Peyer's patch (tissue), 4 donors: ENCODE measurements around the gene BGN. TPM values are rescaled to one million over a fixed set of nuclear protein-coding genes. Genes with fewer than 3 reads are reported as not detected.

ENCODE experiments used
- DNase-seq, 3 donors: peaks; one replicate each; pipeline ENCODE4 v3.0.0-alpha.2; 2017 to 2019
- H3K27ac ChIP-seq, 4 donors: fragments of 200-600 bp; sonication (generic); one replicate each; pipeline ENCODE4 v1.5.1; 2016 to 2019
- H3K27me3 ChIP-seq, 2 donors: fragments of 200-600 bp; sonication (generic); one replicate each; pipeline ENCODE4 v1.5.1; 2019
- H3K36me3 ChIP-seq, 3 donors: fragments of 200-600 bp; sonication (generic); one replicate each; pipeline ENCODE4 v1.5.1; 2016 to 2019
- H3K4me1 ChIP-seq, 4 donors: fragments of 200-600 bp; sonication (generic); one replicate each; pipeline ENCODE4 v1.5.1; 2016 to 2019
- H3K4me3 ChIP-seq, 4 donors: fragments of 200-600 bp; sonication (generic); 1 replicate in 3 of 4; 2 replicates in 1 of 4; pipeline ENCODE4 v1.5.1; 2016 to 2019; ENCODE audit warnings: mild to moderate bottlenecking in 1 of 4
- H3K9me3 ChIP-seq, 4 donors: fragments of 200-600 bp; sonication (generic); one replicate each; pipeline ENCODE4 v1.5.1; 2016 to 2019; ENCODE audit warnings: mild to moderate bottlenecking in 1 of 4
- CTCF ChIP-seq, 6 experiments: fragments of 450-650 bp in 4 of 6; fragments of 200-600 bp in 2 of 6; sonication (generic) in 1 of 6; IDR thresholded peaks; one replicate each; pipeline ENCODE4 v1.5.1; 2017 to 2019; ENCODE audit warnings: antibody characterized with exemption in 6 of 6, mild to moderate bottlenecking in 3 of 6, moderate library complexity in 1 of 6
- POLR2A ChIP-seq, 2 donors: fragments of 450-650 bp; IDR thresholded peaks; one replicate each; pipeline ENCODE4 v1.5.1; 2017; ENCODE audit warnings: antibody characterized with exemption in 2 of 2, mild to moderate bottlenecking in 2 of 2, moderate library complexity in 2 of 2
- total RNA-seq, 4 donors: library from RNA; depleted of rRNA; stranded (reverse); fragments of >200 nt; gene quantifications; one replicate each; pipeline ENCODE4 v1.1.0, GENCODE V29; 2016

The BGN gene
- total RNA-seq, 4 donors from 2014 or later: 2.5 to 28.9 (median 11.7) TPM

DNA sequence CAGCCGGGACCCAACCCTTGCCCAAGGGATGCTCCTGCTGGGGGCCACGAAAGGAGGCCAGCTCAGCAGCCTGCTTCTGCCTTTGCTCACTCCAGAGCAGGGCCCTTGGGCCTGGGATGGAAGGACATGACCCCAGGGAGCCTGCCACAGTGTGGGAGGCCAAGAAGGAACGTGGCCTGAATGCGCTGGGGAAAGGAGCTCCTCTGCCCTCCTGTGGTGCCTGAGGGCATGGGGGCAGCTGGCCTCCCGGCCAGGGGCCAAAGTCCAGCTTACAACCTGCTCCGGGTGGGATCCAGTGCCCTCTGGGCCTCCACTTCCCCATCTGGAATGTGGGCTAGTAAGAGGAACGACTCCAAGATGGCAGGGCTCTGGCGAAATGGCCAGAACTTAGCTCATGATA is 20.7 kb downstream of the BGN start:
- no peak overlapping the region for H3K27ac ChIP-seq
- H3K36me3 ChIP-seq: no peaks in the 10 kb centered on the region
- no peaks in the 10 kb centered on the region for H3K9me3 ChIP-seq
- DNase-seq: no peak
- no peaks in the 10 kb centered on the region for H3K27me3 ChIP-seq
- no peak overlapping the region for H3K4me3 ChIP-seq
- no peak for TF ChIP-seq POLR2A (IDR thresholded peaks at IDR 0.05)
- TF ChIP-seq CTCF (IDR thresholded peaks at IDR 0.05): no peak
- H3K4me1 ChIP-seq: no peaks in the 10 kb centered on the region

- no peaks in the 10 kb centered on the region for H3K4me1 ChIP-seq
- TF ChIP-seq POLR2A (IDR thresholded peaks at IDR 0.05) (no peak), CTCF (IDR thresholded peaks at IDR 0.05) (no peak)
- H3K9me3 ChIP-seq: no peaks in the 10 kb centered on the region
- DNase-seq: no peak
- no peaks in the 10 kb centered on the region for H3K36me3 ChIP-seq
- H3K27me3 ChIP-seq: no peaks in the 10 kb centered on the region
- H3K27ac ChIP-seq: no peak overlapping the region
- H3K4me3 ChIP-seq: no peak overlapping the region
Observed at GRCh38 chrX:153516073-153516472, 21.3 kb downstream of the BGN start.

DNA sequence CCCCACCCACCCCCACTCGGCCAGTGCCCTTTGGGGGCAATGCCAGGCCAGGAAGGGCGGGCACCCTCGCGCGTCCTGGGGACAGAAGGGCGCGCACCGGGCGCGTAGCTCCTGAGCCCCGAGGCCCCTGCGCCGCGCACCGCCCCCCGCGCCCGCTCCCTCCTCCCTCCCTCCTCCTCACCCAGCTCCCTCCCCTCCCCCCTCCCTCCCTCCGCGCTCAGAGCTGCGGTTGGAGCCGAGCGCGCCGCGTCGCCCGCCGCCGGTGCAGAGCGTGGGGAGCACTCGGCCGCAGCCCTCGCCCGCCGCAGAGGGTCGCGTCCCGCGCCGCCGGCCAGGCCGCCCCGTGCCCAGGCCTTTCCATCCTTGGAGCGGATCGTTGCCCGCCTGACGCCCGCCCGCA is 22.6 kb downstream of the BGN start, which contains the start of gene ATP2B3:
Gene ATP2B3 (plus strand): TSS at position 220 of the 400 bp plus-strand sequence. CDS start 18,606 bp downstream, outside the sequence.
- Histone ChIP-seq H3K4me1 (no peaks in the 10 kb centered on the region), H3K9me3 (no peaks in the 10 kb centered on the region), H3K36me3 (no peaks in the 10 kb centered on the region), H3K27ac (no peak within 1 kb of the TSS), H3K4me3 (no peak within 1 kb of the TSS), H3K27me3 (no peaks in the 10 kb centered on the region)
- DNase-seq: no peak
- TF ChIP-seq CTCF (IDR thresholded peaks at IDR 0.05): no peak
- no peak for TF ChIP-seq POLR2A (IDR thresholded peaks at IDR 0.05)

GRCh38 chrX:153517946-153518834 is 23.4 kb downstream of the BGN start:
- no peak overlapping the region for H3K4me3 ChIP-seq
- H3K27ac ChIP-seq: no peak overlapping the region
- TF ChIP-seq POLR2A (IDR thresholded peaks at IDR 0.05) (no peak), CTCF (IDR thresholded peaks at IDR 0.05) (no peak)
- no peaks in the 10 kb centered on the region for H3K36me3 ChIP-seq
- H3K9me3 ChIP-seq: no peaks in the 10 kb centered on the region
- no peak for DNase-seq
- H3K4me1 ChIP-seq: no peaks in the 10 kb centered on the region
- no peaks in the 10 kb centered on the region for H3K27me3 ChIP-seq

GRCh38 chrX:153519569-153520286 is 24.9 kb downstream of the BGN start:
- no peaks in the 10 kb centered on the region for H3K27me3 ChIP-seq
- H3K9me3 ChIP-seq: no peaks in the 10 kb centered on the region
- no peak for DNase-seq
- no peak overlapping the region for H3K4me3 ChIP-seq
- no peak for TF ChIP-seq POLR2A (IDR thresholded peaks at IDR 0.05)
- no peak for TF ChIP-seq CTCF (IDR thresholded peaks at IDR 0.05)
- no peaks in the 10 kb centered on the region for H3K36me3 ChIP-seq
- no peaks in the 10 kb centered on the region for H3K4me1 ChIP-seq
- H3K27ac ChIP-seq: no peak overlapping the region
